Trophoblast cell (in vitro differentiated cells and primary cell): Measurements from ENCODE around the gene COL5A2.

Source experiments
- DNase-seq, 2 donors: peaks; one replicate each; pipeline ENCODE4 v3.0.0-alpha.2; 2016
- H2AFZ ChIP-seq: 2 replicates; pipeline ENCODE4 v1.6.1; 2013; ENCODE audit warnings: low read length, moderate library complexity, mild to moderate bottlenecking; ENCODE audit not compliant: insufficient read depth, poor library complexity
- H2AK5ac ChIP-seq: 2 replicates; pipeline ENCODE4 v1.6.1; 2013; ENCODE audit warnings: mild to moderate bottlenecking, low read length
- H2BK120ac ChIP-seq: 2 replicates; pipeline ENCODE4 v1.6.1; 2013; ENCODE audit warnings: low read length, mild to moderate bottlenecking, moderate library complexity; ENCODE audit not compliant: insufficient read depth, poor library complexity
- H2BK12ac ChIP-seq: 2 replicates; pipeline ENCODE4 v1.6.1; 2013; ENCODE audit warnings: mild to moderate bottlenecking, low read length, moderate library complexity
- H2BK5ac ChIP-seq: 2 replicates; pipeline ENCODE4 v1.6.1; 2013; ENCODE audit warnings: low read length, low read depth, moderate library complexity, mild to moderate bottlenecking; ENCODE audit not compliant: poor library complexity
- H3K14ac ChIP-seq: 2 replicates; pipeline ENCODE4 v1.6.1; 2013; ENCODE audit warnings: mild to moderate bottlenecking, low read length
- H3K18ac ChIP-seq: 2 replicates; pipeline ENCODE4 v1.6.1; 2013; ENCODE audit warnings: mild to moderate bottlenecking, low read length
- H3K23ac ChIP-seq: 2 replicates; pipeline ENCODE4 v1.6.1; 2013; ENCODE audit warnings: low read length
- H3K27ac ChIP-seq: 2 replicates; pipeline ENCODE4 v1.5.1; 2013; ENCODE audit warnings: low read depth, mild to moderate bottlenecking, inconsistent platforms, low read length, moderate library complexity
- H3K27me3 ChIP-seq: 2 replicates; pipeline ENCODE4 v1.6.1; 2013; ENCODE audit warnings: inconsistent platforms, mild to moderate bottlenecking, low read length, moderate library complexity; ENCODE audit not compliant: insufficient read depth
- H3K36me3 ChIP-seq, 2 experiments: 1 replicate in 1 of 2; 2 replicates in 1 of 2; pipeline ENCODE4 v1.6.1; 2013; ENCODE audit warnings: low read length in 2 of 2, mild to moderate bottlenecking in 2 of 2, moderate library complexity in 1 of 2; ENCODE audit not compliant: insufficient read depth in 2 of 2, control insufficient read depth in 1 of 2
- H3K4ac ChIP-seq: 2 replicates; pipeline ENCODE4 v1.6.1; 2013; ENCODE audit warnings: low read depth, mild to moderate bottlenecking, low read length, moderate library complexity
- H3K4me1 ChIP-seq, 2 experiments: 1 replicate in 1 of 2; 2 replicates in 1 of 2; pipeline ENCODE4 v1.6.1; 2013; ENCODE audit warnings: low read length in 2 of 2, mild to moderate bottlenecking in 2 of 2, moderate library complexity in 1 of 2; ENCODE audit not compliant: insufficient read depth in 2 of 2, control insufficient read depth in 1 of 2
- H3K4me2 ChIP-seq: 2 replicates; pipeline ENCODE4 v1.6.1; 2013; ENCODE audit warnings: inconsistent platforms, mild to moderate bottlenecking, low read length, moderate library complexity
- H3K4me3 ChIP-seq: 2 replicates; pipeline ENCODE4 v1.5.1; 2013; ENCODE audit warnings: mild to moderate bottlenecking, low read depth, low read length, inconsistent platforms
- H3K79me1 ChIP-seq: one replicate; pipeline ENCODE4 v1.6.1; 2013; ENCODE audit warnings: low read length
- H3K79me2 ChIP-seq: 2 replicates; pipeline ENCODE4 v1.6.1; 2013; ENCODE audit warnings: low read length, mild to moderate bottlenecking; ENCODE audit not compliant: control insufficient read depth, insufficient read depth, poor library complexity
- H3K9ac ChIP-seq: 2 replicates; pipeline ENCODE4 v1.6.1; 2013; ENCODE audit warnings: mild to moderate bottlenecking, low read length
- H3K9me3 ChIP-seq: 2 replicates; pipeline ENCODE4 v1.6.1; 2013; ENCODE audit warnings: low read depth, mild to moderate bottlenecking, control low read depth, inconsistent platforms, low read length; ENCODE audit not compliant: insufficient read depth
- H4K12ac ChIP-seq: 2 replicates; pipeline ENCODE4 v1.6.1; 2013; ENCODE audit warnings: low read depth, mild to moderate bottlenecking, low read length, moderate library complexity
- H4K8ac ChIP-seq: 2 replicates; pipeline ENCODE4 v1.6.1; 2013; ENCODE audit warnings: low read depth, mild to moderate bottlenecking, low read length, moderate library complexity
- H4K91ac ChIP-seq: one replicate; pipeline ENCODE4 v1.6.1; 2013; ENCODE audit warnings: low read depth, mild to moderate bottlenecking, low read length, moderate library complexity
- WGBS: extraction: QIAGEN DNeasy Blood & Tissue Kit; methylation state at CpG from one replicate; pipeline ENCODE4 v1.1.7; 2013; ENCODE audit warnings: missing lambda C conversion rate; ENCODE audit not compliant: insufficient read length, insufficient coverage; ENCODE audit errors: extremely low coverage; 5-methylcytosine and 5-hydroxymethylcytosine counted together

COL5A2 gene

GRCh38 chr2:189048189-189048588 is 131.4 kb downstream of the COL5A2 start:
- no peak overlapping the region for H3K4ac ChIP-seq
- no peak overlapping the region for H3K23ac ChIP-seq
- H3K79me1 ChIP-seq, result no peaks in the 10 kb centered on the region
- no peak overlapping the region for H2BK12ac ChIP-seq
- WGBS, result no CpG with 5 or more reads among the region's 3 CpGs
- no peak overlapping the region for H3K14ac ChIP-seq
- no peak overlapping the region for H4K8ac ChIP-seq
- no peaks in the 10 kb centered on the region for H3K27me3 ChIP-seq
- H3K4me3 ChIP-seq, result no peak overlapping the region
- no peak overlapping the region for H3K9ac ChIP-seq
- no peaks in the 10 kb centered on the region for H3K4me1 ChIP-seq
- H3K36me3 ChIP-seq, result peaks cover 11 to 18% of the 10 kb centered on the region in 2 experiments
- H3K27ac ChIP-seq, result no peak overlapping the region
- no peak overlapping the region for H4K12ac ChIP-seq
- no peaks in the 10 kb centered on the region for H3K79me2 ChIP-seq
- no peaks in the 10 kb centered on the region for H3K9me3 ChIP-seq
- DNase-seq, result no peak
- no peak overlapping the region for H3K18ac ChIP-seq
- no peak overlapping the region for H3K4me2 ChIP-seq
- no peak overlapping the region for H2BK120ac ChIP-seq
- no peak overlapping the region for H4K91ac ChIP-seq
- no peak overlapping the region for H2BK5ac ChIP-seq
- no peak overlapping the region for H2AFZ ChIP-seq
- no peak overlapping the region for H2AK5ac ChIP-seq

DNA sequence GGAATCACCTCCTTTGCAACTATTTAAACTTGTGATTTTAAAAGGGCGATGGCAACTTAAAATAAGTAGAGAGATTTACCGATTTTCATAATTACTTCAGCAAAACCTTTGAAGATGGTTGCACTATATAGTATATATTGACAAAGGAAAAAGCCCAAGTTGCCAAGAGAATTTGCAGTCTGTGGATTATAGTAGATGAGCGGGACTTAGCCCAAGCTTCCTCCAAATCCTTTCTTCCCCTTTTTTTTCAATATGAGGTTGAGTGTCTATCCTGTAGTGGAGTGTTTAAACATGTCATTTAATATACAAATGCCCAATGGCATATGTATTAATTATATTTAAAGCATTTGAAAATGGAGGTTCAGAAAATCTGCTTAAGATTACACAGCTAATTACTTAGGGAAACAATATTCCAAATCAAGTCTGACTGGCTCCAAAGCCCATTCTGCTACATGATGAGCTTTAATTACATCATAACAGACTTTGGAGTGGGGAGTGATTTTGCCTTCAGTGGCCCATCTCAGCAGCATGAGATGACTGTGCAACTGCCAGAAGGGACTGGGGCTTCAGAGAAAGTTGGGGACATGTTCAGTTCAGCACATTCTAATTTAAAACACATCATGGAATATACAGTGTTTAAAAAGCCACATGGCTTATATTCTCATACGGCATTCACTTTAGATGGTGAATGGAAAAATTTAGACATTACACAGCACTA is 132.2 kb downstream of the COL5A2 start:
- Histone ChIP-seq H2AK5ac (no peak overlapping the region), H3K4me3 (no peak overlapping the region), H3K79me2 (no peaks in the 10 kb centered on the region), H3K4ac (no peak overlapping the region), H2BK5ac (no peak overlapping the region), H3K4me1 (no peaks in the 10 kb centered on the region), H3K23ac (no peak overlapping the region), H4K12ac (no peak overlapping the region), H3K27ac (no peak overlapping the region), H3K36me3 (peaks cover 13 to 17% of the 10 kb centered on the region in 2 experiments), H2BK12ac (no peak overlapping the region), H3K14ac (no peak overlapping the region), H3K4me2 (no peak overlapping the region), H3K79me1 (no peaks in the 10 kb centered on the region), H3K9ac (no peak overlapping the region), H2AFZ (no peak overlapping the region), H3K18ac (no peak overlapping the region), H3K9me3 (no peaks in the 10 kb centered on the region), H2BK120ac (no peak overlapping the region), H4K91ac (no peak overlapping the region), H3K27me3 (no peaks in the 10 kb centered on the region), H4K8ac (no peak overlapping the region)
- DNase-seq, result no peak
- WGBS, result no CpG with 5 or more reads among the region's 4 CpGs

- Histone ChIP-seq H3K18ac (no peak overlapping the region), H2BK120ac (no peak overlapping the region), H3K14ac (no peak overlapping the region), H3K4me1 (no peaks in the 10 kb centered on the region), H4K8ac (no peak overlapping the region), H3K79me1 (no peaks in the 10 kb centered on the region), H3K9me3 (no peaks in the 10 kb centered on the region), H4K12ac (no peak overlapping the region), H3K23ac (no peak overlapping the region), H2AK5ac (no peak overlapping the region), H2AFZ (no peak overlapping the region), H3K4me2 (no peak overlapping the region), H3K4ac (no peak overlapping the region), H3K27ac (no peak overlapping the region), H2BK12ac (no peak overlapping the region), H3K79me2 (no peaks in the 10 kb centered on the region), H3K36me3 (peaks cover 15 to 16% of the 10 kb centered on the region in 2 experiments), H3K9ac (no peak overlapping the region), H2BK5ac (no peak overlapping the region), H3K4me3 (no peak overlapping the region), H3K27me3 (no peaks in the 10 kb centered on the region), H4K91ac (no peak overlapping the region)
- WGBS, result no CpG with 5 or more reads among the region's 2 CpGs
- no peak for DNase-seq
Measured at GRCh38 chr2:189046320-189046719, 133.2 kb downstream of the COL5A2 start.

DNA sequence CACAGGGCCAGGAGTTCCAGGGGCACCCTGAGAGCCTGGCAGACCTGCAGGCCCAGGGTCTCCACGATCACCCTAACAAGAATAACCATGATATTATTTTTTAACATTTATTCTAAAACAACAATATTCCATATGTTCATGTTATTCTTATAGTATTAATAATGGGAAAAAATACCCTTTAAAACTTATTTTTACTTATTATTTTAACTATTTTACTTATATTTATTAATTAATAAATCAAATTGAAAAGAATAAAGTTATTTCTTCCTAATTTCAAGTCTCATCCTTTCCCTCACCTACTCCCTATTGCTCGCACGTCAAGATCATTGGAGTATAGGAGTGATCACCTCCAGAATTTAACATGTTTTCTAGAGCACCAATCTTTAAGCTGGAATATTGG is 133.7 kb downstream of the COL5A2 start:
- no peak overlapping the region for H2AK5ac ChIP-seq
- H3K4me2 ChIP-seq, result no peak overlapping the region
- H3K79me1 ChIP-seq, result no peaks in the 10 kb centered on the region
- H3K14ac ChIP-seq, result no peak overlapping the region
- DNase-seq, result no peak
- no peak overlapping the region for H4K12ac ChIP-seq
- no peak overlapping the region for H3K4ac ChIP-seq
- H2AFZ ChIP-seq, result no peak overlapping the region
- no peak overlapping the region for H3K23ac ChIP-seq
- no peaks in the 10 kb centered on the region for H3K27me3 ChIP-seq
- H2BK120ac ChIP-seq, result no peak overlapping the region
- H4K8ac ChIP-seq, result no peak overlapping the region
- H3K4me1 ChIP-seq, result no peaks in the 10 kb centered on the region
- H2BK12ac ChIP-seq, result no peak overlapping the region
- H3K18ac ChIP-seq, result no peak overlapping the region
- no peak overlapping the region for H2BK5ac ChIP-seq
- no peaks in the 10 kb centered on the region for H3K9me3 ChIP-seq
- no peak overlapping the region for H3K27ac ChIP-seq
- H3K4me3 ChIP-seq, result no peak overlapping the region
- H3K36me3 ChIP-seq, result peaks cover 13 to 14% of the 10 kb centered on the region in 2 experiments
- H4K91ac ChIP-seq, result no peak overlapping the region
- WGBS, result no CpG with 5 or more reads among the region's 3 CpGs
- no peaks in the 10 kb centered on the region for H3K79me2 ChIP-seq
- no peak overlapping the region for H3K9ac ChIP-seq
